Coronary artery (tissue), 2 donors: ENCODE results near the gene PSMG1.

ENCODE experiments used
- DNase-seq: peaks from one replicate; pipeline ENCODE4 v3.0.0-alpha.2; 2017; ENCODE audit warnings: low spot score
- H3K27ac ChIP-seq, 2 donors: fragments of 200-600 bp; sonication (generic); one replicate each; pipeline ENCODE4 v1.5.1; 2016 to 2019
- H3K4me3 ChIP-seq: fragments of 200-600 bp; sonication (generic); 2 replicates; pipeline ENCODE4 v1.5.1; 2016; ENCODE audit warnings: mild to moderate bottlenecking, moderate library complexity
- TF ChIP-seq, protein P1 (sequence below): fragments of 200-600 bp; sonication (generic); IDR thresholded peaks from one replicate; pipeline ENCODE4 v1.5.1; 2019; ENCODE audit warnings: antibody characterized with exemption

Gene PSMG1

DNA sequence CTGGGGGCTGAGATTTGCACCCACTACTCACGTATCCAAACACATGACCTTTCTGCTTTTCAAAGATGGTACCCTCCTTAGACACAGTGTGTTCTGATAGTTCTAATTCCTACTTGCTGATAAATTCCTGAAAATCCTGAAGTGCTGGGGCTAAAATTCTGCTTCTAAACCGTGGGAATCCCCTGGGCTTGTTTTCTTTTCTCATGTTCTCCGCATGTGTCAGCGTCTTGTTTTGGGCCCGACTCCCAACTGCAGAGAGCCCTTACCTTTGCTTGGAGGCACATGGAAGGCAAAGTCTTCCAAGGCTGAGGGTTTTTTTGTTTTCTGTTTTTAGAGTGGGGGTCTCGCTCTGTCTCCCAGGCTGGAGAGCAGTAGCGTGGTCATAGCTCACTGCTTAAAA lies 27.2 kb downstream of the PSMG1 start:
- no peak overlapping the region for H3K4me3 ChIP-seq
- peak overlapping the region in 1 of 2 donors; percentile 57 for H3K27ac ChIP-seq
- TF ChIP-seq, protein P1, sequence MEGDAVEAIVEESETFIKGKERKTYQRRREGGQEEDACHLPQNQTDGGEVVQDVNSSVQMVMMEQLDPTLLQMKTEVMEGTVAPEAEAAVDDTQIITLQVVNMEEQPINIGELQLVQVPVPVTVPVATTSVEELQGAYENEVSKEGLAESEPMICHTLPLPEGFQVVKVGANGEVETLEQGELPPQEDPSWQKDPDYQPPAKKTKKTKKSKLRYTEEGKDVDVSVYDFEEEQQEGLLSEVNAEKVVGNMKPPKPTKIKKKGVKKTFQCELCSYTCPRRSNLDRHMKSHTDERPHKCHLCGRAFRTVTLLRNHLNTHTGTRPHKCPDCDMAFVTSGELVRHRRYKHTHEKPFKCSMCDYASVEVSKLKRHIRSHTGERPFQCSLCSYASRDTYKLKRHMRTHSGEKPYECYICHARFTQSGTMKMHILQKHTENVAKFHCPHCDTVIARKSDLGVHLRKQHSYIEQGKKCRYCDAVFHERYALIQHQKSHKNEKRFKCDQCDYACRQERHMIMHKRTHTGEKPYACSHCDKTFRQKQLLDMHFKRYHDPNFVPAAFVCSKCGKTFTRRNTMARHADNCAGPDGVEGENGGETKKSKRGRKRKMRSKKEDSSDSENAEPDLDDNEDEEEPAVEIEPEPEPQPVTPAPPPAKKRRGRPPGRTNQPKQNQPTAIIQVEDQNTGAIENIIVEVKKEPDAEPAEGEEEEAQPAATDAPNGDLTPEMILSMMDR: no peak
- DNase-seq: no peak

DNA sequence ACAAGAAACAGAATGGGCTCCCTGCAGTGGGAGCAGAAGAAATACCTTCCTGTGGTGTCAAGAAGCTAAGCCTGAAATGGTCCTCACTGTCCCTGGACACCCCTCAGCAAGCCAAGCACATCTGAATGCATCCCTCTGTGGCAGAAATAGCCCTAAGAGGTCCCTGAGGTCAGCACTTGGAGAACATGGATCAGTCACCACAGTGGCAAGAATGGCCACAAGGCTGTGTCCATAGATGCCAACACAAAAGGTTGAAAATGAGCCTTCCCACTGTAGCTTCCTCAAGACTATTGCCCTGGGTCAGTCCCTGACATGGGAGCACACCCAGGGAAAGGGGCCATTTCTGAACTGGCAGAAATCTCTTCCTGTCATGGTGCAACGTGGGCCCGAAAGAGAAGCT lies 27.7 kb downstream of the PSMG1 start:
- Histone ChIP-seq H3K27ac (peak overlapping the region in 1 of 2 donors; percentile 57), H3K4me3 (no peak overlapping the region)
- no peak for DNase-seq
- TF ChIP-seq, protein P1: no peak

DNA sequence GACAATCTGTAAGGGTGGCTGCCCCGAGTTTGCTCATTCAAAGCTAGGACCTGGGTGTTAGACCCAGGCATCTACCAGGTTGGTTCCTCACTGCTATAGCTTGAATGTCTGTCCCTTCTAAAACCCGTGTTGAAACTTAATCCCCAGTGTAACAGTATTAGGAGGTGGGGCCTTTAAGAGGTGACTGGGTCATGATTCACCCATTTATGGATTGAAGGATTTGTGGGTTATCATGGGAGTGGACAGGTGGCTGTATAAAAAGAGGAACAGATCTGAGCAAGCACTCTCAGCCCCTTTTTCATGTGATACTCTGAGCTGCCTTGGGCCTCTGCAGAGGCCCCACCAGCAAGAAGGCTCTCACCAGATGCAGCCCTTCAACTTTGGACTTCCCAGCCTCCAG lies 29.4 kb downstream of the PSMG1 start:
- TF ChIP-seq, protein P1: no peak
- Histone ChIP-seq H3K27ac (no peak overlapping the region), H3K4me3 (no peak overlapping the region)
- DNase-seq: no peak

DNA sequence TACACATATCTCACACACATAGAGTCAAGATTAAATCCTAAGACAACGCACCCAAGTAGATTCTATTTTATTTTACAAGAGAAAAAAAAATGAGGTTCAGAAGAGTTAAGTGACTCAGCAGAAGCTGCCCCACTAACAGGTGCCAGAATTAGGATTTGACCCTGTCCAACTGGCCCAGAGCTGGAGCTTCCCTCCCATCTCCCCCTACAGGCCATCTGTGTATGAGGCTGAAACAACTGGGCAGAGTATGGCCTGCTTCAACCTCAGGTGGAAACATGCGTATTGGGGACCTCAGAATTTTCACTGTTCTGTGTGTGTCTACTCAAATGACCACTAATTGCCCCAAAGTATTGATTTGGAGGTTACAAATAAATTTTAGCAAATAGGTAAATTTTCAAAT lies 29.9 kb downstream of the PSMG1 start:
- TF ChIP-seq, protein P1: no peak
- Histone ChIP-seq H3K27ac (no peak overlapping the region), H3K4me3 (no peak overlapping the region)
- DNase-seq: no peak

DNA sequence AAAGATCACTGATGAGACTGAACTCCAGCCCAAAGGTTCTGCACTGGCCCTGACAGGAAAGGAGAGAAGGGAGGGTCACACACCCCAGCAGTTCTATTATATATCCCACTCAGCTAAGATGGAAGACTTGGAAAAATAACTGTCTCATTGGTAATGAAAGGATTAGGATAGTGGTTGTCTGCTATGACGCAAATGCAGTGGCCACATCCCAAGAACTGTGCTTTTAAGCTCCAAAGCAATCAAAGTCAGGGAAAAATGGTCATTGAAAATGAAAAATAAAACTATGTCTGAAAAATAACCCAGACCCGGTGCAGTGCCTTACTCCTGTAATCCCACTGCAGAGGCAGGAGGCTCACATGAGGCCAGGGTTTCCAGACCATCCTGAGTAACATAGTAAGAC lies 31.0 kb downstream of the PSMG1 start:
- Histone ChIP-seq H3K4me3 (no peak overlapping the region), H3K27ac (no peak overlapping the region)
- DNase-seq: no peak
- TF ChIP-seq, protein P1: no peak

DNA sequence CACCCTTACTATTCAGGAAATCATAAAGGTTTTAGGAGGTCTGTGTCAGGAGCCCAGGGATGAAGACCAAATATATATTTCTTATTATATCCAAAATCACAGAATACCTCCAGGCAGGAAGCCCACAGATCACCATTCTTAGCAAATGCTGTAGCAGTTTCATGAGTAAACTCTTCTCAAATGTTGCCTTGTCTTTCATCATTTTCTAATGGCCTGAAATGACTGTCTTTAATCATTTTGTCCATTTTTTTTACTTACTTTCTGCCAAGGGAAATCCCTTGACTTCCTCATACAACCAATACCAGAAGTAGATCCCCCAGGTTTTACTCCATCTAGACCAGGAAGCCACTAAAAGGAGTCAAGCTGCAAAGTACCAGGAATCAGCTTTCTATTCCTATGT lies 32.4 kb downstream of the PSMG1 start:
- no peak overlapping the region for H3K4me3 ChIP-seq
- H3K27ac ChIP-seq: no peak overlapping the region
- DNase-seq: no peak
- TF ChIP-seq, protein P1: no peak

DNA sequence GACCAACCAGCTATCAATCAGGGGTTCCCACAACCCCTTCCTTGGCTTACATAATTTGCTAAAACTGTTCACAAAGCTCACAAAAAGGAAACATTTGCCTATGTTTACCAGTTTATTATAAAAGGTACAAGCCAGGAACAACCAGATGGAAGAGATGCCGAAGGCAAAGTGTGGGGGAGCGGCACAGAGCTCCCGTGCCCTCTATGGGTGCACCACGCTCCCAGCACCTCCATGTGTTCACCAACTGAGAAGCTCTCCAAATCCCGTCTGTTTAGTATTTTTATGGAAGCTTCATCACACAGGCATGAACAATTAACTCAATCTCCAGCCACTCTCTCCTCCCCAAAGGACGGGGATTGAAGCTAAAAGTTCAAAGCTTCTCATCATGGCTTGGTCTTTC lies 32.9 kb downstream of the PSMG1 start:
- Histone ChIP-seq H3K4me3 (no peak overlapping the region), H3K27ac (no peak overlapping the region)
- DNase-seq: no peak
- TF ChIP-seq, protein P1: no peak
